ENCODE results near the gene PLEKHA3. TPM values are rescaled to one million over a fixed set of nuclear protein-coding genes. Genes with fewer than 3 reads are reported as not detected.
"Not testable (repeated sequence)": the region's sequence is repeated elsewhere in the genome, so short reads cannot be mapped to it uniquely, and the experiment has no call there.

PLEKHA3 gene
- total RNA-seq, 2 experiments from 2014 or later, result 20.1 to 20.3 TPM

DNA sequence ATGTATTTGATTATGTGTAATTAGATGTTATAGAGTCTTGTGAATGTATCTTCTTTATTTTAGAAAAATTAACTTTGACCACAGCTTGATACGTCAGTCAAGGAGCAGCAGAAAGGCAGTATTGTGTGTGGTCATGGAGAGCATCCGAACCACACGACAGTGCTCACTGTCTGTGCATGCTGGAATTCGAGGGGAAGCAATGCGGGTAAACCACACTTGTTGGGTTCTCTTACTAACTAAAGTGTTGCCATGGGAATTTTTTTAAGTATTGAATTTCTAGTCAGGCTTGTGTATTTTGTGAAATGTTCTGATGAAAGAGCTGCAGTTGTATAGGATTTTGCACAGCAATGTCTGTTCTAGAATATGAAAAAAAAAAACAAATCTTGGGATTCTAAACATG is 24.3 kb upstream of the PLEKHA3 start:
- H3K36me3 Mint-ChIP-seq (ENCODE audit: low read depth), result no peaks in the 10 kb centered on the region
- H3K9me3 ChIP-seq (ENCODE audit: control insufficient read depth in 1 of 2, insufficient read depth in 1 of 2, low read length in 2 of 2), result no peaks in the 10 kb centered on the region
- no peaks in the 10 kb centered on the region for H3K36me3 ChIP-seq (ENCODE audit: insufficient read depth, low read length)
- ATAC-seq (ENCODE audit: poor library complexity) (no peak), DNase-seq (no peak)
- H3K4me1 Mint-ChIP-seq (ENCODE audit: low read depth), result peaks cover 4% of the 10 kb centered on the region
- POLR2A ChIA-PET, result no interaction called here
- peaks cover 8% of the 10 kb centered on the region for H3K4me1 ChIP-seq (ENCODE audit: insufficient read depth, low read length)
- intact Hi-C loops (cut with DNase I, micrococcal nuclease), result no loop called here
- no peaks in the 10 kb centered on the region for H3K9me3 Mint-ChIP-seq
- CTCF ChIA-PET, result interaction anchor here (0.6 kb wide), 1 partner anchor 38 kb away, joined by 3 read pairs; no protein-coding TSS in a partner anchor
- no peaks in the 10 kb centered on the region for H3K27me3 ChIP-seq (ENCODE audit: control insufficient read depth in 1 of 2, insufficient read depth in 2 of 2, low read length in 2 of 2)
- no peak overlapping the region for H3K27ac Mint-ChIP-seq
- no peak overlapping the region for H3K4me3 ChIP-seq (ENCODE audit: low read length)
- TF ChIP-seq, protein P1, sequence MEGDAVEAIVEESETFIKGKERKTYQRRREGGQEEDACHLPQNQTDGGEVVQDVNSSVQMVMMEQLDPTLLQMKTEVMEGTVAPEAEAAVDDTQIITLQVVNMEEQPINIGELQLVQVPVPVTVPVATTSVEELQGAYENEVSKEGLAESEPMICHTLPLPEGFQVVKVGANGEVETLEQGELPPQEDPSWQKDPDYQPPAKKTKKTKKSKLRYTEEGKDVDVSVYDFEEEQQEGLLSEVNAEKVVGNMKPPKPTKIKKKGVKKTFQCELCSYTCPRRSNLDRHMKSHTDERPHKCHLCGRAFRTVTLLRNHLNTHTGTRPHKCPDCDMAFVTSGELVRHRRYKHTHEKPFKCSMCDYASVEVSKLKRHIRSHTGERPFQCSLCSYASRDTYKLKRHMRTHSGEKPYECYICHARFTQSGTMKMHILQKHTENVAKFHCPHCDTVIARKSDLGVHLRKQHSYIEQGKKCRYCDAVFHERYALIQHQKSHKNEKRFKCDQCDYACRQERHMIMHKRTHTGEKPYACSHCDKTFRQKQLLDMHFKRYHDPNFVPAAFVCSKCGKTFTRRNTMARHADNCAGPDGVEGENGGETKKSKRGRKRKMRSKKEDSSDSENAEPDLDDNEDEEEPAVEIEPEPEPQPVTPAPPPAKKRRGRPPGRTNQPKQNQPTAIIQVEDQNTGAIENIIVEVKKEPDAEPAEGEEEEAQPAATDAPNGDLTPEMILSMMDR (IDR thresholded peaks at IDR 0.05), result no peak
- H3K4me3 Mint-ChIP-seq, result no peak overlapping the region
- no peaks in the 10 kb centered on the region for H3K27me3 Mint-ChIP-seq
- H3K27ac ChIP-seq (ENCODE audit: low read depth in 1 of 2, low read length in 2 of 2), result no peak overlapping the region

DNA sequence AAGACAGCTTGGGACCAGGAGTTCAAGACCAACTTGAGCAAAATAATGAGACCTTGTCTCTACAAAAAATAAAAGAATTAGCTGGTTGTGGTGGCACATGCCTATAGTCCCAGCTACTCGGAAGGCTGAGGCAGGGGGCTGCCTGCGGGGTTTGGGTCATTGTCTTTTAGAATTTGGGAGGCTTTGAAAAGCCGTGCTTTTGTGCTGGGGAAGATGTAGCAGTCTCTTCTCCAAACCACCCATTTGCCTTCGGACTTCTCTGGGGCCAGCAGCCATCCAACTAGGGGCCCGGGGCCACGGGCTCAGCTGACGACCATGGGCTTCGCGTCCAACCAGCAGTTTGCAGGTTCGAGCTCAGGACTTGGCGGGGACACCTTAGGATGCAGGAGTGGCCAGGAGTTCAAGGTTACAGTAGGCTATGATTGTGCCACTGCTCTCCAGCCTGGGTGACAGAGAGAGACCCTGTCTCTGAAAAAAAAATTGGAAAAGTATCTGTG is 22.8 kb upstream of the PLEKHA3 start:
- H3K36me3 ChIP-seq (ENCODE audit: insufficient read depth, low read length), result no peaks in the 10 kb centered on the region
- Mint-ChIP-seq H3K27me3 (no peaks in the 10 kb centered on the region), H3K4me3 (no peak overlapping the region), H3K4me1 (ENCODE audit: low read depth) (no peaks in the 10 kb centered on the region), H3K9me3 (no peaks in the 10 kb centered on the region), H3K27ac (no peak overlapping the region), H3K36me3 (ENCODE audit: low read depth) (no peaks in the 10 kb centered on the region)
- no peaks in the 10 kb centered on the region for H3K4me1 ChIP-seq (ENCODE audit: insufficient read depth, low read length)
- intact Hi-C loops (cut with DNase I, micrococcal nuclease), result no loop called here
- TF ChIP-seq, protein P1 (IDR thresholded peaks at IDR 0.05), result no peak
- POLR2A ChIA-PET, result no interaction called here
- H3K27ac ChIP-seq (ENCODE audit: low read depth in 1 of 2, low read length in 2 of 2), result no peak overlapping the region
- CTCF ChIA-PET, result interaction anchor here (0.9 kb wide), 1 partner anchor 10 kb away, joined by 3 read pairs; no protein-coding TSS in a partner anchor
- ATAC-seq (ENCODE audit: poor library complexity) (no peak), DNase-seq (no peak)
- H3K4me3 ChIP-seq (ENCODE audit: low read length), result no peak overlapping the region
- no peaks in the 10 kb centered on the region for H3K9me3 ChIP-seq (ENCODE audit: control insufficient read depth in 1 of 2, insufficient read depth in 1 of 2, low read length in 2 of 2)
- H3K27me3 ChIP-seq (ENCODE audit: control insufficient read depth in 1 of 2, insufficient read depth in 2 of 2, low read length in 2 of 2), result no peaks in the 10 kb centered on the region

DNA sequence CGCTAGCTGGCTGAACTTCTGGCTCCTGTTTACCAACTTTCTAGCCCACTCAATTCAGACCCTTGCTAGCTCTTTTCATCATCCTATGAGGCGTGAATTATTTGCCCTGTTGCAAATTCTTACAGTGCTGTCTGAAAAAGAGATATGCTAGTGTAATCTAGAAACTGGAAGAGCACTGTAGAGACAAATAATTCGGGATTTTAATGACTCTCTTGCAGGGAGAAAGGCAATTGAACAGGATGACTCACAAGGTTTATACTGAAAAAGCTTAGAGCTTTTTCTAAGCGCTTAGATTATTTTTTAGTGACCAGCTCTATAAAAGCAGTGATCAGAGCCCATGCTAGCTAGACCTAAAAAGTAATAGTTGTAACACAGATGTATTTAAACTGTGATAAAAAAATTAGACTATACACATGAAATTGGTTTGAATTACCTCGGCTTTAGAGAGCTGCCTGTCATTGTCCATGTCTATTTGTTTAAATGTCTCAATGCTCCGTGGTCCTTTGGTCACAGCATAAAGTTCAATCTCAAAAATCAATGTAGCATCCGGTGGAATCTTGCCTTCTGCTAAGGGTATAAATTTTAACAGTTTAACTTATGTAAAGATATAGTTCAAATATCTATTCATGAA is 10.9 kb upstream of the PLEKHA3 start:
- Histone ChIP-seq H3K4me1 (ENCODE audit: insufficient read depth, low read length) (no peaks in the 10 kb centered on the region), H3K4me3 (ENCODE audit: low read length) (no peak overlapping the region), H3K27me3 (ENCODE audit: control insufficient read depth in 1 of 2, insufficient read depth in 2 of 2, low read length in 2 of 2) (no peaks in the 10 kb centered on the region), H3K27ac (ENCODE audit: low read depth in 1 of 2, low read length in 2 of 2) (no peak overlapping the region), H3K36me3 (ENCODE audit: insufficient read depth, low read length) (no peaks in the 10 kb centered on the region), H3K9me3 (ENCODE audit: control insufficient read depth in 1 of 2, insufficient read depth in 1 of 2, low read length in 2 of 2) (no peaks in the 10 kb centered on the region)
- intact Hi-C loops (cut with DNase I, micrococcal nuclease), result no loop called here
- CTCF ChIA-PET, result interaction anchor here (1.5 kb wide), 1 partner anchor 27 kb away, joined by 3 read pairs; no protein-coding TSS in a partner anchor
- ATAC-seq (ENCODE audit: poor library complexity) (no peak), DNase-seq (no peak)
- Mint-ChIP-seq H3K36me3 (ENCODE audit: low read depth) (peaks cover 4% of the 10 kb centered on the region), H3K9me3 (no peaks in the 10 kb centered on the region), H3K4me3 (no peak overlapping the region), H3K4me1 (ENCODE audit: low read depth) (no peaks in the 10 kb centered on the region), H3K27ac (no peak overlapping the region), H3K27me3 (no peaks in the 10 kb centered on the region)
- TF ChIP-seq, protein P1 (IDR thresholded peaks at IDR 0.05), result no peak
- POLR2A ChIA-PET, result no interaction called here

DNA sequence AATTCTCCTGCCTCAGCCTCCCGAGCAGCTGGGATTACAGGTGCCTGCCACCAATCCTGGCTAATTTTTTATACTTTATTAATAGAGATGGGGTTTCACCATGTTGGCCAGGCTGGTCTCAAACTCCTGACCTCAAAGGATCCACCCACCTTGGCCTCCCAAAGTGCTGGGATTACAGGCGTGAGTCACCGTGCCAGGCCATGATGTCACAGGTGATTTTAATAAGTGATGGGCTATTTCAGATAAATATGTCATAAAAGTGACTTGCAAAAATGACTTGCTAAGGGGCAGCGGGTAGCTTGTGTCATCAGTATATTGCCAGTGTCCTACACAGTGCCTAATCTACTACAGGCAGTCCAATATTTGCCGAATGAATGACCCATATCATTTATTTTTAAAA is 8.9 kb upstream of the PLEKHA3 start:
- CTCF ChIA-PET, result interaction anchor here (0.7 to 2.3 kb wide), 2 partner anchors 57 to 69 kb away, joined by 4 to 9 read pairs; no protein-coding TSS in a partner anchor
- POLR2A ChIA-PET, result interaction anchor here (2.2 kb wide), 1 partner anchor 20 kb away, joined by 8 read pairs; the partner anchor contains the start of genes PJVK and PRKRA
- not testable (repeated sequence) for H3K27ac Mint-ChIP-seq; H3K4me3 ChIP-seq (ENCODE audit: low read length); ATAC-seq (ENCODE audit: poor library complexity); H3K27ac ChIP-seq (ENCODE audit: low read depth in 1 of 2, low read length in 2 of 2); H3K36me3 ChIP-seq (ENCODE audit: insufficient read depth, low read length); H3K4me1 Mint-ChIP-seq (ENCODE audit: low read depth); H3K9me3 ChIP-seq (ENCODE audit: control insufficient read depth in 1 of 2, insufficient read depth in 1 of 2, low read length in 2 of 2); H3K4me3 Mint-ChIP-seq; H3K4me1 ChIP-seq (ENCODE audit: insufficient read depth, low read length); H3K27me3 Mint-ChIP-seq; DNase-seq; H3K27me3 ChIP-seq (ENCODE audit: control insufficient read depth in 1 of 2, insufficient read depth in 2 of 2, low read length in 2 of 2); H3K36me3 Mint-ChIP-seq (ENCODE audit: low read depth); H3K9me3 Mint-ChIP-seq
- intact Hi-C loops (cut with DNase I, micrococcal nuclease), result loop anchor here in 1 of 2 experiments (1.0 kb wide), 1 partner anchor 60 kb away; no protein-coding TSS in a partner anchor
